Measurements from ENCODE around the gene EHMT2.
"Not testable (repeated sequence)": the region's sequence is repeated elsewhere in the genome, so short reads cannot be mapped to it uniquely, and the experiment has no call there.

GRCh38 chr6:31908255-31908654 is 10.8 kb upstream of the EHMT2 start:
- not testable (repeated sequence) for TF ChIP-seq ZNF37A (tag by site-specific recombination; IDR thresholded peaks at IDR 0.05); ZNF133 (tag by site-specific recombination; IDR thresholded peaks at IDR 0.05); ZNF274 (IDR thresholded peaks at IDR 0.05; ENCODE audit: low read length); ZNF274 (tag by site-specific recombination; IDR thresholded peaks at IDR 0.05; ENCODE audit: borderline replicate concordance); GLI4 (tag by site-specific recombination; IDR thresholded peaks at IDR 0.05); REST (tag by site-specific recombination; IDR thresholded peaks at IDR 0.05); ZNF629 (tag by site-specific recombination; IDR thresholded peaks at IDR 0.05); SP3 (tag by site-specific recombination; IDR thresholded peaks at IDR 0.05)
- TF ChIP-seq, protein P1, sequence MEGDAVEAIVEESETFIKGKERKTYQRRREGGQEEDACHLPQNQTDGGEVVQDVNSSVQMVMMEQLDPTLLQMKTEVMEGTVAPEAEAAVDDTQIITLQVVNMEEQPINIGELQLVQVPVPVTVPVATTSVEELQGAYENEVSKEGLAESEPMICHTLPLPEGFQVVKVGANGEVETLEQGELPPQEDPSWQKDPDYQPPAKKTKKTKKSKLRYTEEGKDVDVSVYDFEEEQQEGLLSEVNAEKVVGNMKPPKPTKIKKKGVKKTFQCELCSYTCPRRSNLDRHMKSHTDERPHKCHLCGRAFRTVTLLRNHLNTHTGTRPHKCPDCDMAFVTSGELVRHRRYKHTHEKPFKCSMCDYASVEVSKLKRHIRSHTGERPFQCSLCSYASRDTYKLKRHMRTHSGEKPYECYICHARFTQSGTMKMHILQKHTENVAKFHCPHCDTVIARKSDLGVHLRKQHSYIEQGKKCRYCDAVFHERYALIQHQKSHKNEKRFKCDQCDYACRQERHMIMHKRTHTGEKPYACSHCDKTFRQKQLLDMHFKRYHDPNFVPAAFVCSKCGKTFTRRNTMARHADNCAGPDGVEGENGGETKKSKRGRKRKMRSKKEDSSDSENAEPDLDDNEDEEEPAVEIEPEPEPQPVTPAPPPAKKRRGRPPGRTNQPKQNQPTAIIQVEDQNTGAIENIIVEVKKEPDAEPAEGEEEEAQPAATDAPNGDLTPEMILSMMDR (tag by site-specific recombination; IDR thresholded peaks at IDR 0.05), result not testable (repeated sequence)
- TF ChIP-seq, protein P2, sequence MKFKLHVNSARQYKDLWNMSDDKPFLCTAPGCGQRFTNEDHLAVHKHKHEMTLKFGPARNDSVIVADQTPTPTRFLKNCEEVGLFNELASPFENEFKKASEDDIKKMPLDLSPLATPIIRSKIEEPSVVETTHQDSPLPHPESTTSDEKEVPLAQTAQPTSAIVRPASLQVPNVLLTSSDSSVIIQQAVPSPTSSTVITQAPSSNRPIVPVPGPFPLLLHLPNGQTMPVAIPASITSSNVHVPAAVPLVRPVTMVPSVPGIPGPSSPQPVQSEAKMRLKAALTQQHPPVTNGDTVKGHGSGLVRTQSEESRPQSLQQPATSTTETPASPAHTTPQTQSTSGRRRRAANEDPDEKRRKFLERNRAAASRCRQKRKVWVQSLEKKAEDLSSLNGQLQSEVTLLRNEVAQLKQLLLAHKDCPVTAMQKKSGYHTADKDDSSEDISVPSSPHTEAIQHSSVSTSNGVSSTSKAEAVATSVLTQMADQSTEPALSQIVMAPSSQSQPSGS (tag by site-specific recombination; IDR thresholded peaks at IDR 0.05; ENCODE audit: low read depth), result not testable (repeated sequence)
- TF ChIP-seq KLF17 (tag by site-specific recombination; IDR thresholded peaks at IDR 0.05), result peak; percentile 31; the same call in 1 of the 2 replicates
